ENCODE data around the gene PPP1R9A.

The PPP1R9A gene

GRCh38 chr7:95319570-95319969, 412.2 kb downstream of the PPP1R9A start:
- no peak for DNase-seq (ENCODE audit: low read depth in 2 of 2)

- DNase-seq (ENCODE audit: low read depth in 2 of 2) = no peak
Observed at GRCh38 chr7:95320651-95321050, 413.3 kb downstream of the PPP1R9A start.

GRCh38 chr7:95321720-95322119, 414.3 kb downstream of the PPP1R9A start:
- DNase-seq (ENCODE audit: low read depth in 2 of 2) = no peak

- DNase-seq (ENCODE audit: low read depth in 2 of 2) = no peak
Observed at GRCh38 chr7:95322396-95322795, 415.0 kb downstream of the PPP1R9A start.

- DNase-seq (ENCODE audit: low read depth in 2 of 2) = no peak
Observed at GRCh38 chr7:95322854-95323253, 415.5 kb downstream of the PPP1R9A start.

GRCh38 chr7:95323410-95324129, 416.2 kb downstream of the PPP1R9A start:
- DNase-seq (ENCODE audit: low read depth in 2 of 2) = no peak

GRCh38 chr7:95324431-95324830, 417.0 kb downstream of the PPP1R9A start, which contains the start of gene PON1:
Gene PON1 (minus strand): TSS chr7:95324532. CDS start chr7:95324475, 57 bp downstream.
- DNase-seq (ENCODE audit: low read depth in 2 of 2) = no peak

- no peak for DNase-seq (ENCODE audit: low read depth in 2 of 2)
Observed at GRCh38 chr7:95327356-95327755, 420.0 kb downstream of the PPP1R9A start.

GRCh38 chr7:95330204-95330960, 423.0 kb downstream of the PPP1R9A start:
- no peak for DNase-seq (ENCODE audit: low read depth in 2 of 2)

- no peak for DNase-seq (ENCODE audit: low read depth in 2 of 2)
Observed at GRCh38 chr7:95330961-95331337, 423.6 kb downstream of the PPP1R9A start.

GRCh38 chr7:95334447-95334846, 427.1 kb downstream of the PPP1R9A start:
- DNase-seq (ENCODE audit: low read depth in 2 of 2) = no peak

- DNase-seq (ENCODE audit: low read depth in 2 of 2) = no peak
Observed at GRCh38 chr7:95335093-95335492, 427.7 kb downstream of the PPP1R9A start.

- DNase-seq (ENCODE audit: low read depth in 2 of 2) = no peak
Observed at GRCh38 chr7:95338832-95339231, 431.4 kb downstream of the PPP1R9A start.

GRCh38 chr7:95340491-95340890, 433.1 kb downstream of the PPP1R9A start:
- no peak for DNase-seq (ENCODE audit: low read depth in 2 of 2)

GRCh38 chr7:95342029-95342428, 434.6 kb downstream of the PPP1R9A start:
- DNase-seq (ENCODE audit: low read depth in 2 of 2) = no peak

GRCh38 chr7:95342642-95343307, 435.4 kb downstream of the PPP1R9A start:
- no peak for DNase-seq (ENCODE audit: low read depth in 2 of 2)

Measured in stimulated activated CD8-positive, alpha-beta memory T cell treated with anti-CD3 and anti-CD28 coated beads, Interleukin-2, amount 100 ng/mL, for 48 hours (primary cell).